ENCODE results near the gene RFTN2.

Gene RFTN2

DNA sequence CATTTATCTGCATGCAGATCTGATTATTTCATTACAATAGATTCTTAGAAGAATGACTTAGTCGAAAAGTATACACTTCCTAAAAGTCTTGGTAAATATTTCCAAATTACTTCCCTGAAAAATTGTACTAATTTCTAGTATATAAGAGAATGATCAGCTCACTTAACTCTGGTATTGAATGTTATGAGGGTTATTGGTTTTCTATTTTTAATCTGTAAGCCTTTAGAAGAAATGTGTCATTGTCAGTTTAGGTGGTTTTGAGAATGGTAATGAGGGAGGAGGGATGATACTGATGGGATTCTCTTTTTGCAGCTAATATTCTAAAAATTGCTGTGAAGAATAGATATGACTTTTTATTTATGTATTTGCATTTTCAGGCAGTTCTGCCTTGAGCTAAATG, 135.7 kb downstream of the RFTN2 start:
- DNase-seq: no peak

- DNase-seq: no peak
Observed at GRCh38 chr2:197538412-197538811, 137.0 kb downstream of the RFTN2 start.

Measured in SIG-M5 (cell line).